GM23338 (cell line): ENCODE data around the gene FOLH1.
"Not testable (repeated sequence)": the region's sequence is repeated elsewhere in the genome, so short reads cannot be mapped to it uniquely, and the experiment has no call there.

Experiments
- CREB1 ChIP-seq: fragments of 250-450 bp; sonication (Bioruptor Pico); IDR thresholded peaks from 2 replicates; pipeline ENCODE4 v1.5.0; 2020; ENCODE audit warnings: low read depth, mild to moderate bottlenecking, moderate library complexity
- EZH2 ChIP-seq: fragments of 200-600 bp; sonication (generic); IDR thresholded peaks from one replicate; pipeline ENCODE4 v1.8.0; 2017; ENCODE audit warnings: antibody characterized with exemption, mild to moderate bottlenecking, low read depth; ENCODE audit not compliant: unreplicated experiment
- TF ChIP-seq, protein P1 (sequence below), 2 experiments: fragments of 200-600 bp in 1 of 2; sonication (generic) in 1 of 2; conservative IDR thresholded peaks; 2 replicates each; pipeline versions ENCODE4 v1.5.1 to v1.6.1; 2016 to 2017; ENCODE audit warnings: antibody characterized with exemption in 2 of 2, low read depth in 2 of 2, mild to moderate bottlenecking in 2 of 2, moderate library complexity in 1 of 2

DNA sequence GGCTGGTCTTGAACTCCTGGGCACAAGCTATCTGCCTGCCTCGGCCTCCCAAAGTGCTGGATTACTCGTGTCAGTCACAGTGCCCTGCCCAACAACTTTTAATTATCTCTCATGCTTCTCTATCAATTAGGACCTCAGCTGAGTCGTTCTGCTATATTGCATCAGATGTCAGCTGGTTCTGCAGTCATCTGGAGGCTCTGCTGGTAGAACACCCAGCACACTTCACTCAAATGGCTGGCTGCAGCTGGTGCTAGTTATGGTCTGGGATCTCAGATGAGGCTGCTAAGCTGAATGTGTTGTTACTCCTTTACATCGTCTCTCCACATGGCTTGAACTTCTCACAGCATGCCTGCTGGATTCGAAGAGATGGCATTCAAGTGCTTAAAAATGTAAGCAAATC, 42.8 kb upstream of the FOLH1 start:
- TF ChIP-seq, protein P1, sequence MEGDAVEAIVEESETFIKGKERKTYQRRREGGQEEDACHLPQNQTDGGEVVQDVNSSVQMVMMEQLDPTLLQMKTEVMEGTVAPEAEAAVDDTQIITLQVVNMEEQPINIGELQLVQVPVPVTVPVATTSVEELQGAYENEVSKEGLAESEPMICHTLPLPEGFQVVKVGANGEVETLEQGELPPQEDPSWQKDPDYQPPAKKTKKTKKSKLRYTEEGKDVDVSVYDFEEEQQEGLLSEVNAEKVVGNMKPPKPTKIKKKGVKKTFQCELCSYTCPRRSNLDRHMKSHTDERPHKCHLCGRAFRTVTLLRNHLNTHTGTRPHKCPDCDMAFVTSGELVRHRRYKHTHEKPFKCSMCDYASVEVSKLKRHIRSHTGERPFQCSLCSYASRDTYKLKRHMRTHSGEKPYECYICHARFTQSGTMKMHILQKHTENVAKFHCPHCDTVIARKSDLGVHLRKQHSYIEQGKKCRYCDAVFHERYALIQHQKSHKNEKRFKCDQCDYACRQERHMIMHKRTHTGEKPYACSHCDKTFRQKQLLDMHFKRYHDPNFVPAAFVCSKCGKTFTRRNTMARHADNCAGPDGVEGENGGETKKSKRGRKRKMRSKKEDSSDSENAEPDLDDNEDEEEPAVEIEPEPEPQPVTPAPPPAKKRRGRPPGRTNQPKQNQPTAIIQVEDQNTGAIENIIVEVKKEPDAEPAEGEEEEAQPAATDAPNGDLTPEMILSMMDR (conservative IDR thresholded peaks at IDR 0.05; ENCODE audit: low read depth in 2 of 2) = not testable (repeated sequence)
- not testable (repeated sequence) for TF ChIP-seq CREB1 (CRISPR knock-in tag); EZH2
